Adrenal gland (tissue), 12 donors: ENCODE results near the gene KDM4C. TPM values are rescaled to one million over a fixed set of nuclear protein-coding genes. Genes with fewer than 3 reads are reported as not detected.

Experiments
- DNase-seq, 7 donors: peaks; one replicate each; pipeline ENCODE4 v3.0.0-alpha.2; 2019 to 2020
- H3K27ac ChIP-seq, 5 donors: fragments of 200-600 bp; sonication (generic) in 4 of 5; 1 replicate in 3 of 5; 2 replicates in 2 of 5; pipeline versions ENCODE4 v1.5.1 to v1.8.0; 2016 to 2020; ENCODE audit warnings: mild to moderate bottlenecking in 1 of 5
- H3K27me3 ChIP-seq: fragments of 200-600 bp; 2 replicates; pipeline ENCODE4 v1.8.0; 2021
- H3K36me3 ChIP-seq, 2 donors: fragments of 200-600 bp; replicated peaks in 1 of 2; 1 replicate in 1 of 2; 2 replicates in 1 of 2; pipeline versions ENCODE4 v1.5.1 to v1.8.0; 2018 to 2022
- H3K4me1 ChIP-seq, 2 donors: fragments of 200-600 bp; replicated peaks in 1 of 2; 1 replicate in 1 of 2; 2 replicates in 1 of 2; pipeline versions ENCODE4 v1.5.1 to v1.8.0; 2018 to 2021
- H3K4me3 ChIP-seq, 4 donors: fragments of 200-600 bp; sonication (generic) in 3 of 4; one replicate each; pipeline ENCODE4 v1.5.1; 2016 to 2018
- H3K9me3 ChIP-seq, 3 donors: fragments of 200-600 bp; sonication (generic) in 1 of 3; replicated peaks in 1 of 3; 1 replicate in 2 of 3; 2 replicates in 1 of 3; pipeline versions ENCODE4 v1.5.1 to v1.8.0; 2016 to 2021
- POLR2A ChIP-seq, 2 donors: fragments of 450-650 bp; IDR thresholded peaks; one replicate each; pipeline ENCODE4 v1.6.1; 2017; ENCODE audit warnings: antibody characterized with exemption in 2 of 2, mild to moderate bottlenecking in 2 of 2, moderate library complexity in 1 of 2
- WGBS, 4 donors: extraction: QIAGEN DNeasy Blood & Tissue Kit in 2 of 4; methylation state at CpG; one replicate each; pipeline versions ENCODE4 v1.1.5 to v1.1.7; 2013 to 2017; 5-methylcytosine and 5-hydroxymethylcytosine counted together
- intact Hi-C, 2 donors: fragments of 100-400 bp; cut with DNase I; formaldehyde crosslinking; loops; one replicate each; pipeline versions ENCODE4 v1.14.1 to v1.15.0; 2022 to 2023
- polyA plus RNA-seq, 3 donors: library from polyadenylated mRNA; stranded (reverse); fragments of 200-250 nt in 2 of 3; fragments of 350-450 nt in 1 of 3; fragmentation: Illumina TruSeq in 1 of 3; extraction: RNeasy Lipid Tissue Mini Kit (QIAGEN cat#74804) in 1 of 3; gene quantifications; one replicate each; pipeline ENCODE4 v1.2.3, GENCODE V29; 2013 to 2014
- total RNA-seq, 9 donors: library from RNA; depleted of rRNA in 4 of 9; stranded (reverse); fragments of >200 nt in 4 of 9; fragments of 120-200 nt in 1 of 9; fragmentation: NEBNext Ultra II Directional in 1 of 9; extraction: Animal tissue kit (Norgen Biotek cat#: 25700) in 1 of 9; gene quantifications; one replicate each; pipeline versions ENCODE4 v1.1.0 to v1.2.4, GENCODE V29; 2013 to 2023
- TF ChIP-seq, protein P1 (sequence below), 6 experiments: fragments of 450-650 bp in 4 of 6; fragments of 200-600 bp in 2 of 6; sonication (generic) in 1 of 6; IDR thresholded peaks; 1 replicate in 5 of 6; 2 replicates in 1 of 6; pipeline versions ENCODE4 v1.5.1 to v1.8.0; 2016 to 2021; ENCODE audit warnings: antibody characterized with exemption in 6 of 6, mild to moderate bottlenecking in 2 of 6, moderate library complexity in 1 of 6
- donor health status: healthy with polysubstance abuse.
- donor health status: Bipolar disorder and iron deficiency.
- donor health status: DM: yes; HTN: yes; CAD: no.
- donor health status: DM: no; HTN: no; CAD: no.
- donor health status: DM: no; HTN: no; CAD: no.
- donor health status: DM: yes; HTN: yes; CAD: no.

KDM4C gene
- total and polyA plus RNA-seq, 12 donors = 7.9 to 33.4 (median 23.3) TPM

DNA sequence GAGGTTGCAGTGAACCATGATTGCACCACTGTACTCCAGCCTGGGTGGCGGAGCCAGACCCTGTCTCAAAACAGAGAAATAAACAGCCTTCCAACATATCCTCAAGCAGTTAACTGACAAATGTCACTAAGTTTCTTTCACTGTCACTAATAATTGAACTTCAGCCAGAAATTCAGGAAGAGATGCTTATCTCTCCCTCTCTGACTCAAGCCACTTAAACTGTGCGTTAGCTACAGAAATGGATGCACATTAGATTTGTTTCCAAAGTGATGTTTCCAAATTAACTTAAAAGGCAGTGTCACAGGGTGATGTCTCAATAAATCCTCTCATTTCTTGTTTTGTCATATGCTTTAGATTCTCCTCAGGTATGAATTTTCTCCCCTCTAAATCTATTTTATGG, 164.9 kb downstream of the KDM4C start:
- H3K9me3 ChIP-seq = no peaks in the 10 kb centered on the region
- no peaks in the 10 kb centered on the region for H3K4me1 ChIP-seq
- H3K27me3 ChIP-seq = no peaks in the 10 kb centered on the region
- no peak overlapping the region for H3K4me3 ChIP-seq
- no peak overlapping the region for H3K27ac ChIP-seq
- TF ChIP-seq, protein P1, sequence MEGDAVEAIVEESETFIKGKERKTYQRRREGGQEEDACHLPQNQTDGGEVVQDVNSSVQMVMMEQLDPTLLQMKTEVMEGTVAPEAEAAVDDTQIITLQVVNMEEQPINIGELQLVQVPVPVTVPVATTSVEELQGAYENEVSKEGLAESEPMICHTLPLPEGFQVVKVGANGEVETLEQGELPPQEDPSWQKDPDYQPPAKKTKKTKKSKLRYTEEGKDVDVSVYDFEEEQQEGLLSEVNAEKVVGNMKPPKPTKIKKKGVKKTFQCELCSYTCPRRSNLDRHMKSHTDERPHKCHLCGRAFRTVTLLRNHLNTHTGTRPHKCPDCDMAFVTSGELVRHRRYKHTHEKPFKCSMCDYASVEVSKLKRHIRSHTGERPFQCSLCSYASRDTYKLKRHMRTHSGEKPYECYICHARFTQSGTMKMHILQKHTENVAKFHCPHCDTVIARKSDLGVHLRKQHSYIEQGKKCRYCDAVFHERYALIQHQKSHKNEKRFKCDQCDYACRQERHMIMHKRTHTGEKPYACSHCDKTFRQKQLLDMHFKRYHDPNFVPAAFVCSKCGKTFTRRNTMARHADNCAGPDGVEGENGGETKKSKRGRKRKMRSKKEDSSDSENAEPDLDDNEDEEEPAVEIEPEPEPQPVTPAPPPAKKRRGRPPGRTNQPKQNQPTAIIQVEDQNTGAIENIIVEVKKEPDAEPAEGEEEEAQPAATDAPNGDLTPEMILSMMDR (IDR thresholded peaks at IDR 0.05) = no peak
- no peak for TF ChIP-seq POLR2A (IDR thresholded peaks at IDR 0.05)
- no peaks in the 10 kb centered on the region for H3K36me3 ChIP-seq
- intact Hi-C loops = no loop called here
- DNase-seq = no peak
- WGBS, 4 donors = 58 to 88% (median 65%) methylated on average over 2 of the region's 2 CpGs

DNA sequence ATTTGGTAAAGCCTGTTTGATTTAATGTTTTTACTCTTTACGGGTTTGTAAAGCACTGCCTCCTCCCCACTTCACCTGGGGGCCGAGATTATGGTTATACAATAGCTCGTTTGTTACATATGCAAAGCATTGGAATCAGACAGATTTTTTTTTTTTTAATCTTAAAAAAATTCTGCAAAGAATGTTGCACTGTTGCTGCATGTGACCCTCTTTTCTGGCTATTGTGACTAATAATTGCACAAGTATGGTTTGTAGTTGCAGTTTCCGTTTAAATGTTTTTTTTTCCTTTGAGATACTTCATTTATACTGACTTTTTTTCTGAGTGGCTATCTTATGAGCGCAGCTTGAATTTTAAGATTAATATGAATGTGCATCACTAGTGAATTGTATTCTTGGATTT, 165.3 kb downstream of the KDM4C start:
- Histone ChIP-seq H3K27me3 (no peaks in the 10 kb centered on the region), H3K4me1 (no peaks in the 10 kb centered on the region), H3K9me3 (no peaks in the 10 kb centered on the region), H3K4me3 (no peak overlapping the region), H3K36me3 (no peaks in the 10 kb centered on the region), H3K27ac (no peak overlapping the region)
- TF ChIP-seq POLR2A (IDR thresholded peaks at IDR 0.05) = no peak
- TF ChIP-seq, protein P1 (IDR thresholded peaks at IDR 0.05) = no peak
- DNase-seq = no peak
- WGBS, 4 donors = 77 to 88% (median 86%) methylated on average over 5 of the region's 5 CpGs
- intact Hi-C loops = no loop called here

DNA sequence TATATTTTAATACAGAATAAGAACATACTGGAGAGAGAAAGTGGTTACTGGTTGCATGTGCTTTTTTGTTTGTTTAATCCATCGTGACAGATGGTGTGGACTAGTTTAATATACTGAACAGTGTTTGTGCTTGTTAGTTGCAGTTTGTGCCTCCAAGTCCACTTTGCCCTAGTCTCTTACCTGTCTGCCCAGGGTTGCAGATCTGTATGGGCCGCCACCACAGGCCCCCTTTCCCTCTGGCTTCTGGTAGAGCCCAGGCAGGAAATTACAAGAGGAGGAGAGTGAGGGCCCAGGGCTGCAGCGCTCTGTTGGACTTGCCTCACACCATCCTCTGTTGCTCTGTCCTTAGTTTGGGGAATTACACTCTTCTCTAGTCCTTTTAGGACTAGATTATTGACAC, 166.4 kb downstream of the KDM4C start:
- Histone ChIP-seq H3K27me3 (no peaks in the 10 kb centered on the region), H3K4me1 (peaks cover 0 to 4% of the 10 kb centered on the region in 2 donors), H3K36me3 (no peaks in the 10 kb centered on the region), H3K27ac (no peak overlapping the region), H3K4me3 (no peak overlapping the region), H3K9me3 (no peaks in the 10 kb centered on the region)
- no peak for DNase-seq
- intact Hi-C loops = no loop called here
- TF ChIP-seq, protein P1 (IDR thresholded peaks at IDR 0.05) = no peak
- no peak for TF ChIP-seq POLR2A (IDR thresholded peaks at IDR 0.05)
- 66 to 90% (median 82%) methylated on average over 3 of the region's 3 CpGs for WGBS, 4 donors

DNA sequence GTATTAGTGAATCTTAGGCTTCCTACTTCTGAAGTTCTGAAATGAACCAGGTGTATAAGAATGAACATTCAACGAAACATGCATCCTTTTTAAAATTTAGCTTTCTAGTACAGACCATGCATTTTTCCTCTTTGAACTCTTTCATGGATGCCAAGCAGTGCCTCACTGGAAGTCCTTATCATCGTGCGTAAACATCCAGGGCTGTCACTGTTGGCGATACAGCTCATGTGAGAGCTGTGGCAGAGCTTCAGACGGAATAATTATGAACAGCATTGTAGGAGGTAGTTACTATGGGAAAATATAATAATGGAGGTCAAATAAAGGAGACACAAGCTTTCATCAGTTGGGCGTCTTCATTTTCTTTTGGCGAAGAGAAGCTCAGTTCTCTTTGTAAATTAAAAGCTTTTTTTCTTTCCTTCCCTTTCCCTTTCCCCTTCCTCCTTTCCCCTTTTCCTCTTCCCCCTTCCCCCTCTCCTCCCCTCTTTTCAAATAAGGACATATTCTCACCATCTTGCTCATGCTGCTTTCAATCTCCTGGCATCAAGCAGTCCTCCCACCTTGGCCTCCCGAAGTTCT, 167.3 kb downstream of the KDM4C start:
- TF ChIP-seq, protein P1 (IDR thresholded peaks at IDR 0.05) = no peak
- no peak for TF ChIP-seq POLR2A (IDR thresholded peaks at IDR 0.05)
- WGBS, 4 donors = 84 to 94% (median 91%) methylated on average over 8 of the region's 8 CpGs
- intact Hi-C loops = no loop called here
- no peak for DNase-seq
- H3K27ac ChIP-seq = no peak overlapping the region
- no peak overlapping the region for H3K4me3 ChIP-seq
- H3K9me3 ChIP-seq = no peaks in the 10 kb centered on the region
- no peaks in the 10 kb centered on the region for H3K27me3 ChIP-seq
- no peaks in the 10 kb centered on the region for H3K36me3 ChIP-seq
- peaks cover 0 to 12% of the 10 kb centered on the region in 2 donors for H3K4me1 ChIP-seq
